Activated effector memory CD4-positive, alpha-beta T cell treated with Interleukin-2 at 50 U/mL for 16 hours (primary cell): ENCODE measurements around the gene USP48.
A peak's percentile ranks its signal among the peaks of the same experiment; 100 is the strongest.

Experiments used
- DNase-seq: peaks from one replicate; pipeline ENCODE4 v3.0.0-alpha.2; 2020

USP48 gene

GRCh38 chr1:21651214-21652042 lies 131.5 kb downstream of the USP48 start:
- peak; percentile 42 for DNase-seq

GRCh38 chr1:21650400-21650799 lies 132.5 kb downstream of the USP48 start:
- DNase-seq: no peak

- DNase-seq: no peak
Measured at GRCh38 chr1:21649315-21649714, 133.6 kb downstream of the USP48 start.

- no peak for DNase-seq
Measured at GRCh38 chr1:21648791-21649190, 134.2 kb downstream of the USP48 start.

- DNase-seq: no peak
Measured at GRCh38 chr1:21648352-21648730, 134.6 kb downstream of the USP48 start.

- no peak for DNase-seq
Measured at GRCh38 chr1:21647431-21648351, 135.3 kb downstream of the USP48 start.

- DNase-seq: no peak
Measured at GRCh38 chr1:21645550-21645949, 137.4 kb downstream of the USP48 start.

GRCh38 chr1:21644906-21645305 lies 138.0 kb downstream of the USP48 start:
- no peak for DNase-seq

GRCh38 chr1:21644348-21644747 lies 138.6 kb downstream of the USP48 start:
- DNase-seq: no peak

- no peak for DNase-seq
Measured at GRCh38 chr1:21643624-21644023, 139.3 kb downstream of the USP48 start.

GRCh38 chr1:21641967-21642739 lies 140.8 kb downstream of the USP48 start:
- no peak for DNase-seq

- DNase-seq: no peak
Measured at GRCh38 chr1:21641537-21641936, 141.4 kb downstream of the USP48 start.

- no peak for DNase-seq
Measured at GRCh38 chr1:21641076-21641475, 141.9 kb downstream of the USP48 start.

- DNase-seq: no peak
Measured at GRCh38 chr1:21640653-21641052, 142.3 kb downstream of the USP48 start.

GRCh38 chr1:21639594-21640041 lies 143.3 kb downstream of the USP48 start:
- no peak for DNase-seq

- DNase-seq: no peak
Measured at GRCh38 chr1:21638531-21639341, 144.2 kb downstream of the USP48 start.

- DNase-seq: no peak
Measured at GRCh38 chr1:21637514-21637913, 145.4 kb downstream of the USP48 start.

- no peak for DNase-seq
Measured at GRCh38 chr1:21636029-21636428, 146.9 kb downstream of the USP48 start.

- DNase-seq: no peak
Measured at GRCh38 chr1:21634806-21635535, 148.0 kb downstream of the USP48 start.

GRCh38 chr1:21633992-21634805 lies 148.8 kb downstream of the USP48 start:
- DNase-seq: no peak
